SU-DHL-6 (cell line): ENCODE data around the gene ZKSCAN1.

Source experiments
- H2AFZ ChIP-seq: fragments of 200-600 bp; sonication (generic); 2 replicates; pipeline ENCODE4 v1.6.1; 2014; ENCODE audit warnings: low read depth, mild to moderate bottlenecking, moderate library complexity, mixed read lengths, antibody characterized with exemption, low read length; ENCODE audit not compliant: severe bottlenecking
- H3F3A ChIP-seq: fragments of 200-600 bp; shearing (Covaris generic); 2 replicates; pipeline ENCODE4 v1.6.0; 2016; ENCODE audit warnings: antibody characterized with exemption, mild to moderate bottlenecking; ENCODE audit not compliant: insufficient read depth
- H3K27ac ChIP-seq: fragments of 200-600 bp; sonication (generic); 2 replicates; pipeline ENCODE4 v1.5.1; 2016; ENCODE audit warnings: low read depth, mild to moderate bottlenecking, low read length, moderate library complexity, mixed read lengths
- H3K27me3 ChIP-seq: fragments of 200-600 bp; sonication (generic), shearing (Covaris generic); 2 replicates; pipeline ENCODE4 v1.6.0; 2014; ENCODE audit warnings: mild to moderate bottlenecking, low read length
- H3K36me3 ChIP-seq: fragments of 200-600 bp; sonication (generic); 2 replicates; pipeline ENCODE4 v1.6.1; 2014; ENCODE audit warnings: mild to moderate bottlenecking, low read length, mixed read lengths
- H3K4me2 ChIP-seq: fragments of 300-600, 200-600 bp; shearing (Covaris generic), sonication (generic); 2 replicates; pipeline ENCODE4 v1.6.0; 2014; ENCODE audit warnings: low read length, low read depth, mild to moderate bottlenecking; ENCODE audit not compliant: poor library complexity, severe bottlenecking
- H3K4me3 ChIP-seq: fragments of 200-600 bp; sonication (generic); 2 replicates; pipeline ENCODE4 v1.5.1; 2014; ENCODE audit warnings: antibody characterized with exemption, low read length, mild to moderate bottlenecking, mixed read lengths; ENCODE audit not compliant: insufficient read depth, poor library complexity, severe bottlenecking
- H3K79me2 ChIP-seq: fragments of 200-600 bp; sonication (generic); 2 replicates; pipeline ENCODE4 v1.6.1; 2014; ENCODE audit warnings: mild to moderate bottlenecking, low read length, moderate library complexity; ENCODE audit not compliant: insufficient read depth
- H3K9ac ChIP-seq: fragments of 200-600 bp; sonication (generic); 2 replicates; pipeline ENCODE4 v1.7.0; 2014; ENCODE audit warnings: mild to moderate bottlenecking, low read length
- H3K9me2 ChIP-seq: fragments of 200-600 bp; sonication (generic); replicated peaks from 2 replicates; pipeline ENCODE4 v1.6.1; 2014; ENCODE audit warnings: low read length; ENCODE audit not compliant: insufficient read depth
- H3K9me3 ChIP-seq: fragments of 200-600 bp; sonication (generic); 2 replicates; pipeline ENCODE4 v1.6.1; 2014; ENCODE audit warnings: low read length, mixed read lengths; ENCODE audit not compliant: insufficient read depth
- H4K20me1 ChIP-seq: fragments of 200-600 bp; sonication (generic); 2 replicates; pipeline ENCODE4 v1.6.1; 2014; ENCODE audit warnings: low read depth, mild to moderate bottlenecking, antibody characterized with exemption, low read length, moderate library complexity, mixed read lengths
- CTCF ChIP-seq: fragments of 200-600 bp; sonication (generic); IDR thresholded peaks from one replicate; pipeline ENCODE4 v1.5.1; 2017; ENCODE audit warnings: antibody characterized with exemption, mild to moderate bottlenecking, low read length, moderate library complexity; ENCODE audit not compliant: insufficient read depth, poor library complexity, severe bottlenecking
- EZH2phosphoT487 ChIP-seq: fragments of 200-600 bp; sonication (generic), shearing (Covaris generic); conservative IDR thresholded peaks from 2 replicates; pipeline ENCODE4 v1.6.1; 2018; ENCODE audit warnings: mild to moderate bottlenecking, antibody characterized with exemption, low read length, moderate library complexity, mixed read lengths

Gene ZKSCAN1

GRCh38 chr7:100079024-100079560, 63.7 kb downstream of the ZKSCAN1 start:
- Histone ChIP-seq H3K27me3 (no peaks in the 10 kb centered on the region), H3K4me3 (no peak overlapping the region), H3K9me2 (no peaks in the 10 kb centered on the region), H3F3A (peaks cover 16% of the 10 kb centered on the region), H3K9ac (no peak overlapping the region), H3K36me3 (peaks cover 5% of the 10 kb centered on the region; the same call in 1 of the 2 replicates), H3K9me3 (no peaks in the 10 kb centered on the region), H2AFZ (no peak overlapping the region), H3K27ac (no peak overlapping the region), H3K79me2 (peaks cover 29% of the 10 kb centered on the region), H3K4me2 (no peak overlapping the region), H4K20me1 (no peaks in the 10 kb centered on the region)
- no peak for TF ChIP-seq EZH2phosphoT487
- TF ChIP-seq CTCF, result no peak

- Histone ChIP-seq H3K9me2 (no peaks in the 10 kb centered on the region), H3K4me3 (peak overlapping the region; percentile 88), H3K36me3 (no peaks in the 10 kb centered on the region), H3K79me2 (peaks cover 29% of the 10 kb centered on the region), H4K20me1 (no peaks in the 10 kb centered on the region), H3K4me2 (peak overlapping the region; percentile 70), H3K27ac (no peak overlapping the region; the same call in 1 of the 2 replicates), H3F3A (peaks cover 16% of the 10 kb centered on the region), H3K27me3 (no peaks in the 10 kb centered on the region; the same call in 1 of the 2 replicates), H3K9ac (peak overlapping the region; percentile 70), H3K9me3 (no peaks in the 10 kb centered on the region), H2AFZ (peak overlapping the region; percentile 17)
- TF ChIP-seq EZH2phosphoT487, result no peak
- no peak for TF ChIP-seq CTCF
Measured at GRCh38 chr7:100080907-100081534, 65.6 kb downstream of the ZKSCAN1 start.

GRCh38 chr7:100081535-100082102, 66.2 kb downstream of the ZKSCAN1 start, which contains the start of gene ZNF3:
ZNF3 (minus strand) TSS chr7:100081723; CDS start chr7:100077357, 4,366 bp downstream.
- Histone ChIP-seq H3K4me3 (peak within 1 kb of the TSS; percentile 88), H3F3A (peaks cover 16% of the 10 kb centered on the region), H3K36me3 (no peaks in the 10 kb centered on the region), H3K27me3 (no peaks in the 10 kb centered on the region; the same call in 1 of the 2 replicates), H4K20me1 (no peaks in the 10 kb centered on the region), H3K9ac (peak within 1 kb of the TSS; percentile 70), H3K27ac (peak within 1 kb of the TSS; percentile 50), H3K79me2 (peaks cover 29% of the 10 kb centered on the region), H3K4me2 (peak within 1 kb of the TSS; percentile 70), H3K9me3 (no peaks in the 10 kb centered on the region), H3K9me2 (no peaks in the 10 kb centered on the region), H2AFZ (peak within 1 kb of the TSS; percentile 55)
- TF ChIP-seq CTCF, result peak; percentile 99
- TF ChIP-seq EZH2phosphoT487, result no peak
